Glutamatergic neuron (in vitro differentiated cells): ENCODE results near the gene SLC35E3. TPM values are rescaled to one million over a fixed set of nuclear protein-coding genes. Genes with fewer than 3 reads are reported as not detected.
"Not testable (repeated sequence)": the region's sequence is repeated elsewhere in the genome, so short reads cannot be mapped to it uniquely, and the experiment has no call there.

ENCODE experiments used
- DNase-seq: peaks from one replicate; pipeline ENCODE4 v3.0.0; 2022
- H3K27ac Mint-ChIP-seq: one replicate; pipeline ENCODE4 v1.8.0; 2020; ENCODE audit warnings: mild to moderate bottlenecking, mixed read lengths, inconsistent platforms; ENCODE audit not compliant: unreplicated experiment
- H3K27me3 Mint-ChIP-seq: one replicate; pipeline ENCODE4 v1.8.0; 2020; ENCODE audit warnings: mild to moderate bottlenecking, moderate library complexity, mixed read lengths, inconsistent platforms; ENCODE audit not compliant: unreplicated experiment
- H3K36me3 Mint-ChIP-seq: one replicate; pipeline ENCODE4 v1.8.0; 2020; ENCODE audit warnings: mild to moderate bottlenecking, mixed read lengths, inconsistent platforms; ENCODE audit not compliant: unreplicated experiment
- H3K4me1 Mint-ChIP-seq: one replicate; pipeline ENCODE4 v1.8.0; 2020; ENCODE audit warnings: mild to moderate bottlenecking, low read depth, mixed read lengths, inconsistent platforms; ENCODE audit not compliant: unreplicated experiment
- H3K4me3 Mint-ChIP-seq: one replicate; pipeline ENCODE4 v1.8.0; 2020; ENCODE audit warnings: mild to moderate bottlenecking, mixed read lengths, inconsistent platforms; ENCODE audit not compliant: unreplicated experiment
- H3K9me3 Mint-ChIP-seq: one replicate; pipeline ENCODE4 v1.8.0; 2020; ENCODE audit warnings: mild to moderate bottlenecking, moderate library complexity, mixed read lengths, inconsistent platforms; ENCODE audit not compliant: unreplicated experiment
- total RNA-seq: library from RNA; stranded (reverse); fragmentation: NEBNext Ultra II Directional; extraction: Animal tissue kit (Norgen Biotek cat#: 25700); gene quantifications from one replicate; pipeline ENCODE4 v1.2.1, GENCODE V29; 2021; ENCODE audit not compliant: unreplicated experiment
- TF ChIP-seq, protein P1 (sequence below): fragments of 200-600 bp; sonication (generic); IDR thresholded peaks from one replicate; pipeline ENCODE4 v1.5.0; 2021; ENCODE audit not compliant: partially characterized antibody, unreplicated experiment

Gene SLC35E3
- total RNA-seq, 1 donor from 2014 or later: 26.2 TPM

DNA sequence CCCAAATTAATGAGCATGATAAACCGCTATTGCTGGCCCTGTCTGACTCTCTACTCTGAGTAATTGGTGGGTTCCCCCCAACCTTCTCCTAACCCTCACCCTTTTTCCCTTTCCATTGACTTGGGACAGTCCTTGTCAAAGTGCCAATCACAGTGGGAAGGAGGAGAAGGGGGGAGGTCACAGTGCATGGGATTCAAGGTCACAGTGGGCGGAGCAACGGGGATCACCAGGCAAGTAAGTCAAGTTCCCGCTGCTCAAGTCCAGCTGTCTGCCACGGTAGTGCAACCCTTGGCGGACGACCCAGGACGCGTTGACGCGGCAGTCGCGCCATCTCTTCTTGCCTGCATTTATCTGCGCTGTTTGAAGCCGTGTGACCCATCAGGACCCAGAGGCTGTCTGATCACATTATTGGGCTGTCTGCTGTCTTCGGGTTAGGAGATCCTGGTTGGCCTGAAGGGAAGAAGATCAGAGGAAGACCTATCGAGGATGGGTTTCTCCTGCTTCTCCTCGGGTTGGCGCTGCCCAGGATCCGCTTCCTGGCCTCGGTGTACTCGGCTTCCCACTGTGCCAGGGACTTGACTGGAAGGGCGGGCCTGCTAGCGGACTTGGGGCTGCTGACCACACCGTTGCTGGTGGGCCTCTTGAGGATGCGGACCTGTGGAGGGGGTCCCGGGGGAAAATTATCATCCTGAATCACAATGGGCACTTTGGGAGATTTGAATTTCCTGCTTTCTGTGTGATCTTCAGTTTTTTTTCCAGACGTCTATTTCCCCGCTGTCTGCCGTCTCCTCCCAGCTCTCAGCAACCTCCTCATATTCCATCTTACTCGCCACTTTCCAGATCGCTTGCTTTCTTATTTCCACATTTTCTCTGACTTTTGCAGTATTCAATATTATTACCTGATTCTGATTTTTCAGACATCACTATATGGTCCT, 58.9 kb downstream of the SLC35E3 start:
- TF ChIP-seq, protein P1, sequence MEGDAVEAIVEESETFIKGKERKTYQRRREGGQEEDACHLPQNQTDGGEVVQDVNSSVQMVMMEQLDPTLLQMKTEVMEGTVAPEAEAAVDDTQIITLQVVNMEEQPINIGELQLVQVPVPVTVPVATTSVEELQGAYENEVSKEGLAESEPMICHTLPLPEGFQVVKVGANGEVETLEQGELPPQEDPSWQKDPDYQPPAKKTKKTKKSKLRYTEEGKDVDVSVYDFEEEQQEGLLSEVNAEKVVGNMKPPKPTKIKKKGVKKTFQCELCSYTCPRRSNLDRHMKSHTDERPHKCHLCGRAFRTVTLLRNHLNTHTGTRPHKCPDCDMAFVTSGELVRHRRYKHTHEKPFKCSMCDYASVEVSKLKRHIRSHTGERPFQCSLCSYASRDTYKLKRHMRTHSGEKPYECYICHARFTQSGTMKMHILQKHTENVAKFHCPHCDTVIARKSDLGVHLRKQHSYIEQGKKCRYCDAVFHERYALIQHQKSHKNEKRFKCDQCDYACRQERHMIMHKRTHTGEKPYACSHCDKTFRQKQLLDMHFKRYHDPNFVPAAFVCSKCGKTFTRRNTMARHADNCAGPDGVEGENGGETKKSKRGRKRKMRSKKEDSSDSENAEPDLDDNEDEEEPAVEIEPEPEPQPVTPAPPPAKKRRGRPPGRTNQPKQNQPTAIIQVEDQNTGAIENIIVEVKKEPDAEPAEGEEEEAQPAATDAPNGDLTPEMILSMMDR: no peak
- H3K36me3 Mint-ChIP-seq: peaks cover 5% of the 10 kb centered on the region
- peaks cover 9% of the 10 kb centered on the region for H3K9me3 Mint-ChIP-seq
- peaks cover 7% of the 10 kb centered on the region for H3K27me3 Mint-ChIP-seq
- H3K4me1 Mint-ChIP-seq: no peaks in the 10 kb centered on the region
- no peak overlapping the region for H3K27ac Mint-ChIP-seq
- DNase-seq: no peak
- H3K4me3 Mint-ChIP-seq: no peak overlapping the region

DNA sequence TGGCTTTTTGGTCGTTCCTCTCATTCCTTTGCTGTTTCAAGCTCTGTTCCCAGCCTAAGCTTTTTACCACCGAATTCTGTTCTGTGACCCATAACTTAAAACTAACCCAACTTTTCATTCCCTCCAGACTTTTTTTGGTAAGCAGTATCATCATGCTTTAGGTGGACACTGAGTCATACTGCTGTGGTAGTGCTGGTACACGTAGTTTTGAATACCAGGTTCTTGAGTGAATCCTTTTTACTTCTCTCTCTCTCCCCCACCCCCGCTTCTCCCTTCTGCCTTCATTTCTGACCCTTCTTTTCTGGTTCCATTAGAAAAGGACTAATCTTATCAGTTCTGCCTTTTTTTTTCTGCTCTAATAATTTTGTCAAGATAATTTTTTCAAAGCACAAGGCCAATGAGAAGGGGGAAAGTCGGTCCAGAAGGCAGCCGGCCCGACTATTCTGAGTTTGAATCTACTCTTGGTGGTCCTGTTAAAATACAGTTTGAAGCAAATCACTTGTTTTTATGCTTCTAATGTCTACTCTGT, 59.7 kb downstream of the SLC35E3 start:
- TF ChIP-seq, protein P1: no peak
- H3K9me3 Mint-ChIP-seq: peaks cover 9% of the 10 kb centered on the region
- peaks cover 7% of the 10 kb centered on the region for H3K27me3 Mint-ChIP-seq
- no peak for DNase-seq
- no peaks in the 10 kb centered on the region for H3K4me1 Mint-ChIP-seq
- no peak overlapping the region for H3K27ac Mint-ChIP-seq
- peaks cover 5% of the 10 kb centered on the region for H3K36me3 Mint-ChIP-seq
- H3K4me3 Mint-ChIP-seq: no peak overlapping the region

DNA sequence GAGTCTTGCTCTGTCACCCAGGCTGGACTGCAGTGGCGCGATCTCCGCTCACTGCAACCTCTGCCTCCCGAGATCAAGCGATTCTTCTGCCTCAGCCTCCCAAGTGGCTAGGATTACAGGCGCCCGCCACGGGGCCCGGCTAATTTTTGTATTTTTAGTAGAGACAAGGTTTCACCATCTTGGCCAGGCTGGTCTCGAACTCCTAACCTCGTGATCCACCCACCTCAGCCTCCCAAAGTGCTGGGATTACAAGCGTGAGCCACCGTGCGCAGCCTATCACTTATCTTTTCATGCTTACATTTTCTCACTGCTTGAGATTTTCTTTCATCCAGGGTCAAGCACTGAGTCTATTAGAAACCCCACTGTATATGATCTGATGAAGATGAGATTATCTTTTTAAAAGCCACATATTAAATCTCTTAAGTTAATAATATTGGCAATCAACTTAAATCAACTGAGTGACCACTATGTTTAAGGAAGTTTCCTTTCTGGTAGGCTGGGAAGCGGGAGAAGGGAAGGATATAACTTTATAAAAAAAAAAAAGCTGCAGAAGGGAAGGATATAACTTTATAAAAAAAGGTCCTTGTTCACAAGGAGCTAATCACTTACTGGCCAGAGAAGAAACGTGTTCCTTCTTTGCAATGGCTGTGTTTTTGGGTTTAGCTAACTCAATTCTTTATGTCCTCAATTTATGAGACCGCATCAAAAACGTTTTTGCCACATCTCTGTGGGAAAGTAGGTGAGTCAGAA, 60.7 kb downstream of the SLC35E3 start:
- H3K36me3 Mint-ChIP-seq: peaks cover 5% of the 10 kb centered on the region
- no peaks in the 10 kb centered on the region for H3K4me1 Mint-ChIP-seq
- TF ChIP-seq, protein P1: no peak
- no peak for DNase-seq
- H3K4me3 Mint-ChIP-seq: peak overlapping the region; percentile 87
- no peak overlapping the region for H3K27ac Mint-ChIP-seq
- peaks cover 7% of the 10 kb centered on the region for H3K27me3 Mint-ChIP-seq
- H3K9me3 Mint-ChIP-seq: peaks cover 9% of the 10 kb centered on the region

DNA sequence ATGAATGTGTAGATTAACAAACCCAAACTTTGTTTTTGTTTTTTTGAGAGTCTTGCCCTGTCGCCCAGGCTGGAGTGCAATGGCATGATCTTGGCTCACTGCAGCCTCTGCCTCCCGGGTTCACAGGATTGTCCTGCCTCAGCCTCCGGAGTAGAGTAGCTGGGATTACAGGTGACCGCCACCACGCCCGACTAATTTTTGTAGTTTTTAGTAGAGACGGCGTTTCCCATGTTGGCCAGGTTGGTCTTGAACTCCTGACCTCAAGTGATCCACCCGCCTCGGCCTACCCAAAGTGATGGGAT, 61.2 kb downstream of the SLC35E3 start:
- not testable (repeated sequence) for H3K4me1 Mint-ChIP-seq, H3K9me3 Mint-ChIP-seq, DNase-seq, H3K27me3 Mint-ChIP-seq, H3K36me3 Mint-ChIP-seq
- H3K27ac Mint-ChIP-seq: peak overlapping the region; percentile 82
- peak overlapping the region; percentile 87 for H3K4me3 Mint-ChIP-seq

DNA sequence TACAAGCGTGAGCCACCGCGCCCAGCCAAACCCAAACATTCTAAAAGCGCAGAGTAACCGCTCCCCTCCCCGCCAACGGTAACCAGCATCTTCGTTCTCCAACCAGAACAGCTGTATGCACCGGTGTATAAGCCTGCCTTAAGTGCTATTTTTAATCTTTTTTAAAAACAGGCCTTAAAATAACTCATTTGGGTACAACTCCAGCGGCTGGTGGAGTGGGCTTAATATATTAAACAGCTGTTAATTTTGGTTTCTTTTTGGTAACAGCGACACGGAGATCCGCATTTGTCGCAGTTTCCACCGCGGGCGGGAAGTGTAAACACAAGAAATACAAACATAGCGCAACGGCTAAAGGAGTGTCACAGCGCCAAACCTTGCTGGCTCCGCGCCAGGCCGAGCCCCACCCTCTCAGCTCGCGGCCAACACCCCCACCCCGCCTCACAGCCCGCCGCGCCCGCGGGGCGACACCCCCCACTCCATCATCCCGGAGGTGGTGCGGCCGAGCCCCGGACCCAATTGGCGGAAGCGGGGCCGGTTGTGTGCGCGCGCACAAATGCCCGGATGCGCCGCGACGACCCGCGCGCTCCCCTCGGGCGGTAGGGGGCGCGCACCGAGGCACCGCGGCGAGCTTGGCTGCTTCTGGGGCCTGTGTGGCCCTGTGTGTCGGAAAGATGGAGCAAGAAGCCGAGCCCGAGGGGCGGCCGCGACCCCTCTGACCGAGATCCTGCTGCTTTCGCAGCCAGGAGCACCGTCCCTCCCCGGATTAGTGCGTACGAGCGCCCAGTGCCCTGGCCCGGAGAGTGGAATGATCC, 61.8 kb downstream of the SLC35E3 start, which contains the start of gene MDM2:
Gene MDM2, plus strand, starts transcription at position 602 of the 812 bp plus-strand sequence. CDS start 301 bp downstream, outside the sequence.
- Mint-ChIP-seq H3K9me3 (peaks cover 9% of the 10 kb centered on the region), H3K4me3 (peak within 1 kb of the TSS; percentile 87), H3K4me1 (no peaks in the 10 kb centered on the region), H3K27me3 (peaks cover 7% of the 10 kb centered on the region), H3K27ac (peak within 1 kb of the TSS; percentile 97), H3K36me3 (peaks cover 5% of the 10 kb centered on the region)
- TF ChIP-seq, protein P1: peak; percentile 89
- DNase-seq: peak; percentile 95
